ENCODE measurements around the gene TSHZ2.

DNA sequence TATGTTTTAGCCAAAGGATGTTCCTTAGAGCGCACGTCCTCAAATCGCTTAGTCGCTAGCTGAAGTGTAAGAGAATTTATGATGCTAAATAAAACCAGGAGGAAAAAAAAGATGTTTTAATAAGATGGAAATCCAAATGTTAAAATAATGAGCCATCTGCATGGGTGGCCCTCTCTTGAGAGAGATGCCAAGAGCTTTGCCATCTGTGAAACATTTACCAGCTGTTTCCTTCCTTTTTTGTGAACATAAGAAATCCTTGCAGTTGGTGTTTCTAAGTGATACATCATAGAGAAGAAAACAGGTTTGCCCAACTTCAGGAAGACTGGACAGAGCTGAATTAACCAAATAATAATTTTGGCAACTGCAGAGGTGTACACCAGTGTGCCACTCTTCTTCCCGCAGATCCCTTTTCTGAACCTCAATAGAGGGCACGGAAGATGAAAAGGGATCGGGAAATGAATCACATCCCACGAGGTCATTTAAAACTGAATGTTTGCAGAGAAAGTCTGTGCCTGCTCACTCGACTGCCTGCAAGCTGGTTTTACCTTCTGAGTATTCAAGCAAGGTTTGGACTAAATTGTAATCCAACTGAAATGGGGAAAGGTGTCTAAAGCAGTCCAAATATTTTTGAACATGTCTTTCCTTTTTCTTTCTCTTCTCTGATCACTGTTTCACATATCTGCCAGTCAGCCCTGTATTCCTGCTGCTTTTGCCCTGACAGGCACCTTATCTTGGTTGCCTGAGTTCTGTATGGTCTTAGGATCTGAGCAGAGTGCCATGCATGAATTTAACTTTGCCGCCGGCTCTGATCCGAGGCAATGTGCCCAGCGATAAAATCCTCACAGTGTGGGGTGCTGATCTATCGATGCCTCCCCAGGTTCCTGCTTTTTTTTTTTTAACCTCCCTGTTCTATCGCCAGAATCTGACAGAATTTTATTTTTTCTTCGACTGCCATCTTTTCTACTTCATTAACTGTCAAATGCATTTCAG, 35.5 kb upstream of the TSHZ2 start:
- TF ChIP-seq, protein P1, sequence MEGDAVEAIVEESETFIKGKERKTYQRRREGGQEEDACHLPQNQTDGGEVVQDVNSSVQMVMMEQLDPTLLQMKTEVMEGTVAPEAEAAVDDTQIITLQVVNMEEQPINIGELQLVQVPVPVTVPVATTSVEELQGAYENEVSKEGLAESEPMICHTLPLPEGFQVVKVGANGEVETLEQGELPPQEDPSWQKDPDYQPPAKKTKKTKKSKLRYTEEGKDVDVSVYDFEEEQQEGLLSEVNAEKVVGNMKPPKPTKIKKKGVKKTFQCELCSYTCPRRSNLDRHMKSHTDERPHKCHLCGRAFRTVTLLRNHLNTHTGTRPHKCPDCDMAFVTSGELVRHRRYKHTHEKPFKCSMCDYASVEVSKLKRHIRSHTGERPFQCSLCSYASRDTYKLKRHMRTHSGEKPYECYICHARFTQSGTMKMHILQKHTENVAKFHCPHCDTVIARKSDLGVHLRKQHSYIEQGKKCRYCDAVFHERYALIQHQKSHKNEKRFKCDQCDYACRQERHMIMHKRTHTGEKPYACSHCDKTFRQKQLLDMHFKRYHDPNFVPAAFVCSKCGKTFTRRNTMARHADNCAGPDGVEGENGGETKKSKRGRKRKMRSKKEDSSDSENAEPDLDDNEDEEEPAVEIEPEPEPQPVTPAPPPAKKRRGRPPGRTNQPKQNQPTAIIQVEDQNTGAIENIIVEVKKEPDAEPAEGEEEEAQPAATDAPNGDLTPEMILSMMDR (IDR thresholded peaks at IDR 0.05; ENCODE audit: low read depth, low read length), result no peak
- no peak for TF ChIP-seq EZH2phosphoT487 (IDR thresholded peaks at IDR 0.05; ENCODE audit: low read depth)
